ENCODE results near the gene ZMYND8.
"Not testable (repeated sequence)": the region's sequence is repeated elsewhere in the genome, so short reads cannot be mapped to it uniquely, and the experiment has no call there.

The ZMYND8 gene

GRCh38 chr20:47356526-47357295 lies at the start of gene ZMYND8:
TSS of gene ZMYND8 (minus strand) at chr20:47356699. CDS start at chr20:47356670, 29 bp downstream.
- no peak for FAIRE-seq

GRCh38 chr20:47405775-47406325 lies 49.4 kb upstream of the ZMYND8 start:
- no peak for FAIRE-seq

GRCh38 chr20:47400685-47401084 lies 44.2 kb upstream of the ZMYND8 start:
- FAIRE-seq, result no peak

DNA sequence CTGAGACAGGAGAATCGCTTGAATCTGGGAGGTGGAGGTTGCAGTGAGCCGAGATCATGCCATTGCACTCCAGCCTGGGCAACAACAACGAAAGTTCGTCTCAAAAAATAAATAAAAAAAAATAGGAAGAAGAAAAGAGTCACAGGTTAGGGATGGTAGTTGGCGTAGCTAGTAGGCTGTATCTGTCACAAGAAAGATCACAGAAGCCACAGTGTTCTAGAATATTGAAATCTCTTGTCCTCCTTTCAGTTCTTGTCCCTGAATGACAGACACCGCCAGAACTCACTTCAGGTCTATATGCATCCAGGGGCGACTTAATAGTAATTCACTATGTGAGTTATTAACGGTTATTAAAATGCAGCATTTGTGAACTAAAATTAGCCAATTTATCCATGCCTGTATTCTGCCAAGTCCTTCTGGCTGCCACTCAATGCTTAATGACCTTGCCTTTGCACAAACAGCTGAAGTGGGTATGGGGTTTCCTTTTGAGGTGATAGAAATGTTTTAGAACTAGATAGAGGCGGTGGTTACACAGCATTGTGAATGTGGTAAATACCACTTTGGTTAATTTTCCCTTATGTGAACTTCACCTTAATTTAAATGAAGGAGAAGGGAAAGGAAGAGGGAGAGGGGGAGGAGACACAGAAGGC lies 41.3 kb upstream of the ZMYND8 start:
- no peak for FAIRE-seq

- FAIRE-seq, result no peak
Measured at GRCh38 chr20:47396762-47397476, 40.4 kb upstream of the ZMYND8 start.

GRCh38 chr20:47393796-47394514 lies 37.5 kb upstream of the ZMYND8 start:
- FAIRE-seq, result not testable (repeated sequence)

DNA sequence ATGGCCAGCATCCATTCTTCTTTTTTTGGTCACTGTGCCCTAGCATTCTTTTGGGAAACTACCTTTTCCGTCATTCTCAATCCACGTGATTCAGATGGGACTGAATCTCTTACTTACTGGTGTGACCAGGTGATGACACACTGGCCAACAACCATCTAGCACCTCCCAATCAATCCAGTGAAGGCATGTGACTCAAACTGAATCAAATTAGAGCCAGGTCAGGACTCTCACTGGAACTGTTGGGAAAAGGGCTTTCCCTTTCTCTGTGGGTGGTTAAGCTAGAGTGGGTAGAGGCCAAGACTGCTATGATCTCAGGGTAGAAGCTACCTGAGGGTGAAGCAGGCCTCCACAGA lies 36.2 kb upstream of the ZMYND8 start:
- no peak for FAIRE-seq

DNA sequence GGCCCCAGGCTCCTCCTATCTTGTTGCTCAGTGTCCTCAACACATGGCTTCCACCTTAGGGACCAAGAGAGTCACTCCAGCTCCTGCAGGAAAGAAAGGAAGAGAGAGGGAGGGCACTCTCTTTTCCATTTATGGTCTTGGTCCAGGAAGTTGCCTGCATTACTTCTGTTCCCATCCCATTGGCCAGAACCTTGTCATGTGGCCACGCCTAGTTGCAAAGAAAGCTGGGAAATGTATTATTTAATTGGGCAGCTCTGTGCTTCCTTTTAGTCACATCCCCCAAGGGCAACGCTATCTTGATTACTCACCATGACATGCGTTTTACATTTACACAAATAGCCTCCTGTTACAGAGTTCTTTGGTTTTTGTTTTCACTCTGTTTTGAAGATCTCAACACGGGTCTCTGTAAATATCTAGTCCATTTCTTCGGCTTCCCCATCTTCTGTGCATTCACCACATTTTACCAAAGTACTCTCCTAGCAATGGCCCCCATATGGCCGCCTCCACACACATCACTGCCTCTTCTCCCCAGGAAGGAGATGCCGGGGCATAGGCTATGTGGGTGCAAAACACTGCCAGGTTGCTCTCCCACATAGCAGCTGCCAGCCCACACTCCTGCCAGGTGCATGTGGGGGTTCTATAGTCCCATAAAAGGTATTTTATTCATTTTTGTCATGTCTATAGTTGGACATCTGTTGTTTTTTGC lies 35.7 kb upstream of the ZMYND8 start:
- FAIRE-seq, result no peak

- no peak for FAIRE-seq
Measured at GRCh38 chr20:47391276-47392010, 34.9 kb upstream of the ZMYND8 start.

- no peak for FAIRE-seq
Measured at GRCh38 chr20:47389867-47390347, 33.4 kb upstream of the ZMYND8 start.

GRCh38 chr20:47385968-47386367 lies 29.5 kb upstream of the ZMYND8 start:
- FAIRE-seq, result not testable (repeated sequence)

GRCh38 chr20:47382746-47383415 lies 26.4 kb upstream of the ZMYND8 start:
- FAIRE-seq, result no peak

GRCh38 chr20:47380481-47380880 lies 24.0 kb upstream of the ZMYND8 start:
- no peak for FAIRE-seq

DNA sequence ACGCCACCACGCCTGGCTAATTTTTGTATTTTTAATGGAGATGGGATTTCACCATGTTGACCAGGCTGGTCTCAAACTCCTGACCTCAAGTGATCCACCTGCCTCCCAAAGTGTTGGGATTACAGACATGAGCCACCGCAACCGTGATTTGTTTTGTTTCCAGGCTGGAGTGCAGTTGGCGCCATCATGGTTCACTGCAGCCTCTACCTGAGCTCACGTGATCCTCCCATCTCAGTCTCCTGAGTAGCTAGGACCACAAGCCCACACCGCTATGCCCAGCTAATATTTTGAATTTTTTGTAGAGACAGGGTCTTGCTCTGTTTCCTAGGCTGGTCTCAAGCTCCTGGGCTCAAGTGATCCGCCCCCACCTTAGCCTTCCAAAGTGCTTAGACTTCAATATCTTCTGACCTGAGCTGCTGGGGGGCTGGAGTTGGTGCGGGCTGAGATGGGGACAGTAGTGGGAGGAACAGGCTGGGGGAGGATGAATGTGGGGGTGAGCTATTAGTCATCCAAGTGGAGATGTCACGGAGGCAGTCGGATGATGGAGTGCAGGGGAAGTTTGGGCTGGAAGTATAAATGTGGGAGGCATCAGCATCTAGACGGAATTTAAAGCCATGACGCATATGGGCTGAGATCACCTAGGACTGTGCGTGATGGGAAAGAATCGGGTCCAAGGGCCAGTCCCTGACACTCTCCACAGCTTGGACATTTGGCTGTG lies 23.1 kb upstream of the ZMYND8 start:
- no peak for FAIRE-seq

DNA sequence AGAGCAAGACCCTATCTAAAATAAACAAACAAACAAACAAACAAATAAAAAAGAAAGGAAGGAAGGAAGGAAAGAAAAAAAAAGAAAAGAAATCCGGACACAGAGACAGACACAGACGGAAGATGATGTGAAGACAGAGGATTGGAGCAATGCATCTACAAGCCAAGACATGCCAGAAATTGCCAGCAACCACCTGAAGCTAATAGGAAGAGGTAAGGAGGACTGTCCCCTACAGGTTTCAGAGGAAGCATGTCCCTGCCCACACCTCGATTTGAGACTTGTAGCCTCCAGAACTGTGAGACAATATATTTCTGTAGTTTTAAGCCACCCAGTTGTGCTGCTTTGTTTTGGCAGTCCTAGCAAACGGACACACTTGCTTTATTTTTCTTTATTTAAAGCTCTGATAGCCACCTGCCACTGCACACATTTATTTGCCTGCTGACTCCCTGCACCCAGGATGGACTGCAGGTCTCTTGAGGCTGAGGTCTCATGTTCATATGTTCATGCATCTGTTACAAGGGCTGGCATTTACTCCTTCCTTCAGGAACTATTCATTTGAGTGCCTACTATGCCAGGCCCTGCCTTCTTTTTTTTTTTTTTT lies 20.7 kb upstream of the ZMYND8 start:
- no peak for FAIRE-seq

DNA sequence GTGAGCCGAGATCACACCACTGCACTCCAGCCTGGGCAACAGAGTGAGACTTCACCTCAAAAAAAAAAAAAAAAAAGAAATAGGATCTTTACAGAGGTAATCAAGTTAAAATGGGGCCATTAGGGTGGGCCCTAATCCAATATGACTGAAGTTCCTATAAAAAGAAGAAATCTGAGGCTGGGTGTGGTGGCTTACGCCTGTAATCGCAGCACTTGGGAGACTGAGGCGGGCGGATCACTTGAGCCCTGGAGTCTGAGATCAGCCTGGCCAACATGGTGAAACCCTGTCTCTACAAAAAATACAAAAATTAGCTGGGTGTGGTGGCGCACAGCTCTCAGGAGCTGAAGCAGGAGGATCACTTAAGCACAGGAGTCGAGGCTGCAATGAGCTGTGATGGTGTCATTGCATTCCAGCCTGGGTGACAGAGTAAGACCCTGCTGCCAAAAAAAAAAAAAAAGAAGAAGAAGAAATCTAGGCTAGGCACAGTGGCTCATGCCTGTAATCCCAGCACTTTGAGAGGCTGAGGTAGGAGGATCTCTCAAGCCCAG lies 19.7 kb upstream of the ZMYND8 start:
- not testable (repeated sequence) for FAIRE-seq

GRCh38 chr20:47374121-47374520 lies 17.6 kb upstream of the ZMYND8 start:
- FAIRE-seq, result not testable (repeated sequence)

GRCh38 chr20:47373206-47373733 lies 16.8 kb upstream of the ZMYND8 start:
- FAIRE-seq, result no peak

Measured in endometrium (tissue), 2 donors.